ENCODE measurements around the gene PIGB.

- TF ChIP-seq CTCF (IDR thresholded peaks at IDR 0.05): no peak
- no peak for TF ChIP-seq PREB (CRISPR knock-in tag; IDR thresholded peaks at IDR 0.05; ENCODE audit: borderline replicate concordance)
These were observed 41.3 kb upstream of the PIGB start for GRCh38 chr15:55277715-55278114.

Measured in WTC11 (cell line).